ENCODE measurements around the gene ASH1L. TPM values are rescaled to one million over a fixed set of nuclear protein-coding genes. Genes with fewer than 3 reads are reported as not detected.
"Not testable (repeated sequence)": the region's sequence is repeated elsewhere in the genome, so short reads cannot be mapped to it uniquely, and the experiment has no call there.

The ASH1L gene
- 10 to 100 TPM; 35.9 to 42.0 TPM for total RNA-seq

- Mint-ChIP-seq H3K27me3 (no peaks in the 10 kb centered on the region), H3K36me3 (ENCODE audit: low read depth) (peaks cover 20% of the 10 kb centered on the region), H3K9me3 (no peaks in the 10 kb centered on the region), H3K4me1 (peaks cover 44% of the 10 kb centered on the region), H3K27ac (peak within 1 kb of the TSS; percentile 95), H3K4me3 (peak within 1 kb of the TSS; percentile 97)
- ChIA-PET CTCF (interaction anchor here (0.7 to 1.0 kb wide), 3 partner anchors 180 to 1339 kb away, joined by 3 to 5 read pairs (median 3); no protein-coding TSS in a partner anchor), POLR2A (interaction anchor here (0.6 to 2.5 kb wide), 13 partner anchors 9 to 311 kb away, joined by 3 to 26 read pairs (median 3); partner anchors contain the start of genes FDPS and SYT11)
- DNase-seq = peak; percentile 92
Measured at GRCh38 chr1:155562581-155563376, at the start of gene ASH1L. TSS of gene ASH1L (minus strand) at chr1:155562803. CDS start at chr1:155521519, 41,284 bp downstream.

GRCh38 chr1:155610257-155610647, 47.6 kb upstream of the ASH1L start:
- CTCF ChIA-PET = interaction anchor here (1.0 kb wide), 1 partner anchor 11 kb away, joined by 5 read pairs; no protein-coding TSS in a partner anchor
- Mint-ChIP-seq H3K36me3 (ENCODE audit: low read depth) (peaks cover 19% of the 10 kb centered on the region), H3K4me3 (peak overlapping the region; percentile 84)
- H3K27me3 Mint-ChIP-seq, POLR2A ChIA-PET, H3K9me3 Mint-ChIP-seq, DNase-seq, H3K27ac Mint-ChIP-seq, H3K4me1 Mint-ChIP-seq: not testable (repeated sequence)

GRCh38 chr1:155609515-155610256, 47.1 kb upstream of the ASH1L start, which contains the start of gene MSTO1:
TSS of gene MSTO1 (plus strand) at chr1:155610218. CDS start at chr1:155610249, 31 bp downstream.
- peak; percentile 96 for DNase-seq
- no peaks in the 10 kb centered on the region for H3K9me3 Mint-ChIP-seq
- peak within 1 kb of the TSS; percentile 68 for H3K27ac Mint-ChIP-seq
- H3K27me3 Mint-ChIP-seq = no peaks in the 10 kb centered on the region
- peak within 1 kb of the TSS; percentile 84 for H3K4me3 Mint-ChIP-seq
- CTCF ChIA-PET = interaction anchor here (0.9 to 1.0 kb wide), 2 partner anchors 11 to 72 kb away, joined by 3 to 5 read pairs; no protein-coding TSS in a partner anchor
- POLR2A ChIA-PET = interaction anchor here (0.7 to 0.9 kb wide), 2 partner anchors 13 to 348 kb away, joined by 3 read pairs; no protein-coding TSS in a partner anchor
- H3K36me3 Mint-ChIP-seq (ENCODE audit: low read depth) = peaks cover 16% of the 10 kb centered on the region
- peaks cover 10% of the 10 kb centered on the region for H3K4me1 Mint-ChIP-seq

- H3K36me3 Mint-ChIP-seq (ENCODE audit: low read depth) = peaks cover 13% of the 10 kb centered on the region
- ChIA-PET POLR2A (interaction anchor here (0.9 kb wide), 1 partner anchor 12 kb away, joined by 3 read pairs; no protein-coding TSS in a partner anchor), CTCF (no interaction called here)
- no peaks in the 10 kb centered on the region for H3K9me3 Mint-ChIP-seq
- no peak overlapping the region for H3K27ac Mint-ChIP-seq
- H3K27me3 Mint-ChIP-seq = no peaks in the 10 kb centered on the region
- DNase-seq = no peak
- H3K4me1 Mint-ChIP-seq = peaks cover 10% of the 10 kb centered on the region
- peak overlapping the region; percentile 41 for H3K4me3 Mint-ChIP-seq
Measured at GRCh38 chr1:155608888-155609225, 46.3 kb upstream of the ASH1L start.

GRCh38 chr1:155607708-155608107, 45.1 kb upstream of the ASH1L start:
- H3K36me3 Mint-ChIP-seq (ENCODE audit: low read depth) = peaks cover 7% of the 10 kb centered on the region
- no peak for DNase-seq
- H3K9me3 Mint-ChIP-seq = no peaks in the 10 kb centered on the region
- H3K27ac Mint-ChIP-seq = no peak overlapping the region
- H3K27me3 Mint-ChIP-seq = no peaks in the 10 kb centered on the region
- no peak overlapping the region for H3K4me3 Mint-ChIP-seq
- ChIA-PET CTCF (interaction anchor here (0.6 to 0.7 kb wide), 2 partner anchors 63 to 357 kb away, joined by 3 to 5 read pairs; no protein-coding TSS in a partner anchor), POLR2A (no interaction called here)
- peaks cover 9% of the 10 kb centered on the region for H3K4me1 Mint-ChIP-seq

- H3K4me1 Mint-ChIP-seq = peaks cover 16% of the 10 kb centered on the region
- POLR2A ChIA-PET; H3K27ac Mint-ChIP-seq; H3K36me3 Mint-ChIP-seq (ENCODE audit: low read depth); H3K4me3 Mint-ChIP-seq; DNase-seq; H3K9me3 Mint-ChIP-seq; CTCF ChIA-PET; H3K27me3 Mint-ChIP-seq: not testable (repeated sequence)
Measured at GRCh38 chr1:155599828-155600572, 37.4 kb upstream of the ASH1L start.

- ChIA-PET POLR2A (no interaction called here), CTCF (interaction anchor here (0.6 to 1.3 kb wide), 3 partner anchors 11 to 347 kb away, joined by 3 to 5 read pairs (median 4); partner anchors contain the start of gene MSTO1)
- H3K27me3 Mint-ChIP-seq = no peaks in the 10 kb centered on the region
- peak overlapping the region; percentile 72 for H3K27ac Mint-ChIP-seq
- H3K36me3 Mint-ChIP-seq (ENCODE audit: low read depth) = no peaks in the 10 kb centered on the region
- peaks cover 16% of the 10 kb centered on the region for H3K4me1 Mint-ChIP-seq
- no peak for DNase-seq
- H3K4me3 Mint-ChIP-seq = peak overlapping the region; percentile 69
- H3K9me3 Mint-ChIP-seq = no peaks in the 10 kb centered on the region
Measured at GRCh38 chr1:155598842-155599331, 36.3 kb upstream of the ASH1L start.

- no peak overlapping the region for H3K4me3 Mint-ChIP-seq
- H3K9me3 Mint-ChIP-seq = no peaks in the 10 kb centered on the region
- ChIA-PET POLR2A (interaction anchor here (0.7 kb wide), 1 partner anchor 12 kb away, joined by 3 read pairs; no protein-coding TSS in a partner anchor), CTCF (interaction anchor here (2.2 kb wide), 1 partner anchor 347 kb away, joined by 10 read pairs; no protein-coding TSS in a partner anchor)
- H3K36me3 Mint-ChIP-seq (ENCODE audit: low read depth) = no peaks in the 10 kb centered on the region
- no peak overlapping the region for H3K27ac Mint-ChIP-seq
- no peak for DNase-seq
- H3K4me1 Mint-ChIP-seq = peaks cover 13% of the 10 kb centered on the region
- H3K27me3 Mint-ChIP-seq = no peaks in the 10 kb centered on the region
Measured at GRCh38 chr1:155596864-155597263, 34.3 kb upstream of the ASH1L start.

GRCh38 chr1:155595877-155596474, 33.4 kb upstream of the ASH1L start:
- H3K4me3 Mint-ChIP-seq; H3K27me3 Mint-ChIP-seq; H3K9me3 Mint-ChIP-seq; H3K27ac Mint-ChIP-seq; DNase-seq; H3K36me3 Mint-ChIP-seq (ENCODE audit: low read depth): not testable (repeated sequence)
- ChIA-PET CTCF (interaction anchor here (2.2 kb wide), 1 partner anchor 346 kb away, joined by 10 read pairs; no protein-coding TSS in a partner anchor), POLR2A (interaction anchor here (0.7 kb wide), 1 partner anchor 13 kb away, joined by 3 read pairs; no protein-coding TSS in a partner anchor)
- H3K4me1 Mint-ChIP-seq = peaks cover 13% of the 10 kb centered on the region

- H3K9me3 Mint-ChIP-seq = no peaks in the 10 kb centered on the region
- ChIA-PET CTCF (interaction anchor here (0.7 to 2.4 kb wide), 5 partner anchors 55 to 341 kb away, joined by 3 to 19 read pairs (median 4); no protein-coding TSS in a partner anchor), POLR2A (no interaction called here)
- no peak overlapping the region for H3K4me3 Mint-ChIP-seq
- no peaks in the 10 kb centered on the region for H3K27me3 Mint-ChIP-seq
- peak; percentile 23 for DNase-seq
- no peaks in the 10 kb centered on the region for H3K36me3 Mint-ChIP-seq (ENCODE audit: low read depth)
- H3K4me1 Mint-ChIP-seq = peaks cover 3% of the 10 kb centered on the region
- H3K27ac Mint-ChIP-seq = no peak overlapping the region
Measured at GRCh38 chr1:155591770-155592169, 29.2 kb upstream of the ASH1L start.

GRCh38 chr1:155590516-155591247, 28.1 kb upstream of the ASH1L start:
- H3K9me3 Mint-ChIP-seq; DNase-seq; H3K4me1 Mint-ChIP-seq; H3K36me3 Mint-ChIP-seq (ENCODE audit: low read depth); H3K27ac Mint-ChIP-seq; POLR2A ChIA-PET; H3K4me3 Mint-ChIP-seq; H3K27me3 Mint-ChIP-seq: not testable (repeated sequence)
- CTCF ChIA-PET = interaction anchor here (0.8 to 2.4 kb wide), 3 partner anchors 65 to 340 kb away, joined by 3 to 19 read pairs (median 12); no protein-coding TSS in a partner anchor
